Measurements from ENCODE around the gene LIMS2. TPM values are rescaled to one million over a fixed set of nuclear protein-coding genes. Genes with fewer than 3 reads are reported as not detected.

The LIMS2 gene
- total RNA-seq, 4 donors from 2014 or later, result 99.2 to 342 (median 175) TPM

GRCh38 chr2:127592761-127593227 lies 82.5 kb downstream of the LIMS2 start:
- Histone ChIP-seq H3K27ac (replicated peaks in 1 of 4) (no peak overlapping the region), H3K4me3 (no peak overlapping the region), H3K27me3 (no peaks in the 10 kb centered on the region), H3K36me3 (no peaks in the 10 kb centered on the region), H3K4me1 (peaks cover 0 to 8% (median 0%) of the 10 kb centered on the region in 4 donors), H3K9me3 (no peaks in the 10 kb centered on the region)
- DNase-seq (ENCODE audit: extremely low spot score), result no peak
- no peak for TF ChIP-seq POLR2AphosphoS5 (IDR thresholded peaks at IDR 0.05)
- TF ChIP-seq EP300 (IDR thresholded peaks at IDR 0.05), result no peak
- no peak for TF ChIP-seq POLR2A (IDR thresholded peaks at IDR 0.05; ENCODE audit: low read depth)
- TF ChIP-seq CTCF (IDR thresholded peaks at IDR 0.05), result no peak
- WGBS, result 97% methylated on average over 27 of the region's 37 CpGs
- intact Hi-C loops (cut with DNase I), result loop anchor here (5.0 kb wide), 1 partner anchor 105 kb away; no protein-coding TSS in a partner anchor

- H3K27me3 ChIP-seq, result no peaks in the 10 kb centered on the region
- TF ChIP-seq CTCF (IDR thresholded peaks at IDR 0.05) (peak; percentile 86 to 95 (median 88)), EP300 (IDR thresholded peaks at IDR 0.05) (no peak), POLR2A (IDR thresholded peaks at IDR 0.05; ENCODE audit: low read depth) (no peak), POLR2AphosphoS5 (IDR thresholded peaks at IDR 0.05) (peak in 1 of 2 donors; percentile 28)
- peaks cover 0 to 8% (median 0%) of the 10 kb centered on the region in 4 donors for H3K4me1 ChIP-seq
- no peaks in the 10 kb centered on the region for H3K36me3 ChIP-seq
- intact Hi-C loops (cut with DNase I), result loop anchor here (5.0 kb wide), 1 partner anchor 106 kb away; no protein-coding TSS in a partner anchor
- WGBS, result 59% methylated on average over 5 of the region's 10 CpGs
- no peak overlapping the region for H3K27ac ChIP-seq (replicated peaks in 1 of 4)
- no peaks in the 10 kb centered on the region for H3K9me3 ChIP-seq
- DNase-seq (ENCODE audit: extremely low spot score), result no peak
- no peak overlapping the region for H3K4me3 ChIP-seq
Measured at GRCh38 chr2:127591221-127591923, 84.0 kb downstream of the LIMS2 start.

- H3K9me3 ChIP-seq, result no peaks in the 10 kb centered on the region
- H3K4me1 ChIP-seq, result peaks cover 0 to 8% (median 0%) of the 10 kb centered on the region in 4 donors
- no peaks in the 10 kb centered on the region for H3K27me3 ChIP-seq
- no peak overlapping the region for H3K4me3 ChIP-seq
- intact Hi-C loops (cut with DNase I), result loop anchor here (5.0 kb wide), 1 partner anchor 107 kb away; no protein-coding TSS in a partner anchor
- no peak for DNase-seq (ENCODE audit: extremely low spot score)
- 95% methylated on average over 8 of the region's 8 CpGs for WGBS
- H3K36me3 ChIP-seq, result no peaks in the 10 kb centered on the region
- no peak overlapping the region for H3K27ac ChIP-seq (replicated peaks in 1 of 4)
- TF ChIP-seq POLR2AphosphoS5 (IDR thresholded peaks at IDR 0.05) (no peak), CTCF (IDR thresholded peaks at IDR 0.05) (no peak), POLR2A (IDR thresholded peaks at IDR 0.05; ENCODE audit: low read depth) (no peak), EP300 (IDR thresholded peaks at IDR 0.05) (no peak)
Measured at GRCh38 chr2:127590386-127591190, 84.7 kb downstream of the LIMS2 start.

- WGBS, result 97% methylated on average over 5 of the region's 5 CpGs
- peaks cover 0 to 8% (median 0%) of the 10 kb centered on the region in 4 donors for H3K4me1 ChIP-seq
- H3K27me3 ChIP-seq, result no peaks in the 10 kb centered on the region
- H3K27ac ChIP-seq (replicated peaks in 1 of 4), result no peak overlapping the region
- intact Hi-C loops (cut with DNase I), result loop anchor here (5.0 kb wide), 1 partner anchor 107 kb away; no protein-coding TSS in a partner anchor
- H3K4me3 ChIP-seq, result no peak overlapping the region
- no peak for DNase-seq (ENCODE audit: extremely low spot score)
- no peaks in the 10 kb centered on the region for H3K36me3 ChIP-seq
- H3K9me3 ChIP-seq, result no peaks in the 10 kb centered on the region
- TF ChIP-seq POLR2AphosphoS5 (IDR thresholded peaks at IDR 0.05) (no peak), EP300 (IDR thresholded peaks at IDR 0.05) (no peak), CTCF (IDR thresholded peaks at IDR 0.05) (no peak), POLR2A (IDR thresholded peaks at IDR 0.05; ENCODE audit: low read depth) (no peak)
Measured at GRCh38 chr2:127589841-127590240, 85.5 kb downstream of the LIMS2 start.
